NCI-H748 treated with DMSO at 0.1 percent for 48 hours (cell line): ENCODE results near the gene PORCN.
"Not testable (repeated sequence)": the region's sequence is repeated elsewhere in the genome, so short reads cannot be mapped to it uniquely, and the experiment has no call there.

Experiments used
- DNase-seq: peaks from one replicate; lab custom pipeline; 2025; lab: John Stamatoyannopoulos, UW

Gene PORCN

GRCh38 chrX:48540480-48540879, 31.7 kb downstream of the PORCN start:
- DNase-seq = no peak

DNA sequence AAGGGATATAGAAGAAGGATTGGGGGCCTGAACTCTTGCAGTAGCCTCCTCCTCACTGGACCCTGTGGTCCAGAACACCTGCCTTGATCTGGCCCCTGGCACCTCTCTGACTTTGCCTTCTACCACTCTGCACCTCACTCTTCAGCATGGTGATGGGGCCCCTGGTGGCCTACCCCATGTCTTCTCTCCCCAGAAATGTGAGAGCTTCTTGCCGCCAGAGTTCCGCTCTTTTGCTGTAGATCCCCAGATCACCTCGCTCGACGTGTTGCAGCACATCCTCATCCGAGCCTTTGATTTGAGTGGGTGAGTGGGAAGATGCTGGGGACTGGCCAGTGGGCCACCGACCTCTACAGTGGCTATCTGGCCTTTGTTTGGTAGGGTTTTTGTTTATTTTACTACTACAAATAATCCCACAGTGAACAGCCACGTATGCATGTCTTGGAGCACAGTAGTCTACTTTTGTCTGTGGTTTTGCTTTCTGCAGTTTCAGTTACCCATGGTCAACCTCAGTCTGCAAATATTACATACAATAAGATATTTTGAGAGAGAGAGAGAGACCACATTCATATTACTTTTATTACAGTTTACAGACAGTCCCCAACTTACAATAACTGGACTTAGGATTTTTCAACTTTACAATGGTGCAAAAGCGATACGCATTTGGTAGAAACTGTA, 32.5 kb downstream of the PORCN start:
- DNase-seq = no peak

DNA sequence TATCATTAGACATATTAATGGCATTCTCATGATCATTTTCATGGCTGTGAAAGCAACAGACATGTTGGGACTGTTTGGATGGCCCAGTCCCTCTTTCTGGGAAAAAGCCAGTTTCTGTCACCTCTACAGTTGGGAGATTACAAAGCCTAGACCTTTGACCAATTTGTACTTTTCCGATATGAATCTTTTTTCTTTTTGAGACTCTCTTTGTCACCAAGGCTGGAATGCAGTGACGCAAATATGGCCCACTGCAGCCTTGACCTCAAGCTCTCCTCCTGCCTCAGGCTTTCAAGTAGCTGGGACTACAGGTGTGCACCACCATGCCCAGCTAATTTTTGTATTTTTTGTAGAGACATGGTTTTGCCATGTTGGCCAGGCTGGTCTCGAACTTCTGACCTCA, 40.1 kb downstream of the PORCN start:
- DNase-seq = no peak

- not testable (repeated sequence) for DNase-seq
Measured at GRCh38 chrX:48555731-48556325, 47.0 kb downstream of the PORCN start.

DNA sequence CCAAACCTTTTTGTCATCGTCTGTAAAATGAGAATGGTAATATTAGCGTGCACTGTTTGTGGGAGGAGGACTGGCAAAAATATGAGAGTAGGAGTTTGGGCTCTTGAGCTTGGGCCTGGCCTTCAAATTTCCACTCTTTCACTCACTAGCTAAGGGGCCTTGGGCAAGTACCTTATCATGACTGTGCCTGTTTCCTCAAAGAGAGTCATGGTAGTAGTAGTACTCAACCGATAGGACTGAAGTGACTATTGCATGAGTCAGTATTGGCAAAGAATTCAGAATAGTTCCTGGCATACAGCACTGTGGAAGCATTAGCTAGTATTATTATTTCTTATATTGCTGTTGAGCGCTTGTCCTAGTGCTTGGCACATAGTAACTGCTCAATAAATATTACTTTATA, 49.5 kb downstream of the PORCN start:
- no peak for DNase-seq

GRCh38 chrX:48559636-48560035, 50.8 kb downstream of the PORCN start:
- no peak for DNase-seq

- no peak for DNase-seq
Measured at GRCh38 chrX:48560056-48560455, 51.3 kb downstream of the PORCN start.

- no peak for DNase-seq
Measured at GRCh38 chrX:48560681-48561080, 51.9 kb downstream of the PORCN start.

DNA sequence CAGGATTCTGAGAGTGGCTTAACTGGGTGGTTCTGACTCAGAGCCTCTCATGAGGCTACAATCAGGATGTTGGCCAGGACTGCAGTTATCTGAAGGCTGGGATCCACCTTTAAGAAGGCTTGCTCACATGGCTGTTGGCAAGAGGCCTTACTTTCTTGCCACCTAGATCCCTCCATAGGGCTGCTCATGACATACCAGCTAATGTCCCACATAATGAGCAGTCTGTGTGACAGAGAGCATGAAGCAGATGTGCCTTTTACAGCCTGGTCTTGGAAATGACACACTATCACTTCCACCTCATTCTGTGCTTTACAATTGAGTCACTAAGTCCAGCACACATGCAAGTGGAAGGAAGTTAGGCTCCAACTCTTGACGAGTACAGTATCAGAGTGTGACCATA, 61.2 kb downstream of the PORCN start:
- no peak for DNase-seq
